KMS-11 (cell line): Measurements from ENCODE around the gene TLL2.

Experiments used
- H2AFZ ChIP-seq: fragments of 200-600 bp; sonication (generic); 2 replicates; pipeline ENCODE4 v1.6.1; 2016; ENCODE audit warnings: antibody characterized with exemption, mixed run types, low read depth
- H3K27ac ChIP-seq: fragments of 200-600 bp; sonication (generic); 2 replicates; pipeline ENCODE4 v1.6.1; 2016; ENCODE audit warnings: mild to moderate bottlenecking, mixed run types
- H3K27me3 ChIP-seq: fragments of 200-600 bp; sonication (generic); 2 replicates; pipeline ENCODE4 v1.6.1; 2017; ENCODE audit warnings: mild to moderate bottlenecking, low read depth, mixed run types, moderate library complexity; ENCODE audit not compliant: insufficient read depth
- H3K36me3 ChIP-seq: fragments of 200-600 bp; sonication (generic); 2 replicates; pipeline ENCODE4 v1.6.1; 2017; ENCODE audit warnings: mild to moderate bottlenecking, mixed run types; ENCODE audit not compliant: insufficient read depth
- H3K4me1 ChIP-seq: fragments of 200-600 bp; sonication (generic); 2 replicates; pipeline ENCODE4 v1.6.1; 2016; ENCODE audit warnings: mild to moderate bottlenecking, low read depth, mixed run types; ENCODE audit not compliant: poor library complexity, severe bottlenecking
- H3K4me2 ChIP-seq: fragments of 200-600 bp; sonication (generic); 2 replicates; pipeline ENCODE4 v1.7.0; 2016; ENCODE audit warnings: mild to moderate bottlenecking, mixed run types
- H3K4me3 ChIP-seq: fragments of 200-600 bp; sonication (generic); IDR thresholded peaks from 2 replicates; pipeline ENCODE4 v1.6.1; 2017; ENCODE audit warnings: low read depth, low read length, mixed read lengths; ENCODE audit not compliant: insufficient read depth
- H3K79me2 ChIP-seq: fragments of 200-600 bp; sonication (generic); 2 replicates; pipeline ENCODE4 v1.6.1; 2016; ENCODE audit warnings: low read depth, mixed run types; ENCODE audit not compliant: insufficient read depth
- H3K9ac ChIP-seq: fragments of 200-600 bp; sonication (generic); 2 replicates; pipeline ENCODE4 v1.6.1; 2016; ENCODE audit warnings: mild to moderate bottlenecking, mixed run types
- H4K20me1 ChIP-seq: fragments of 200-600 bp; sonication (generic); 2 replicates; pipeline ENCODE4 v1.6.1; 2016; ENCODE audit warnings: mild to moderate bottlenecking, mixed run types; ENCODE audit not compliant: insufficient read depth
- TF ChIP-seq, protein P1 (sequence below): fragments of 200-600 bp; sonication (generic); conservative IDR thresholded peaks from 2 replicates; pipeline ENCODE4 v1.6.1; 2017; ENCODE audit warnings: low read depth, mild to moderate bottlenecking, antibody characterized with exemption, low read length, moderate library complexity, mixed read lengths

The TLL2 gene

GRCh38 chr10:96379758-96380157 lies 134.0 kb downstream of the TLL2 start:
- peaks cover 15% of the 10 kb centered on the region for H3K4me1 ChIP-seq
- H3K4me2 ChIP-seq = no peak overlapping the region
- no peaks in the 10 kb centered on the region for H3K27me3 ChIP-seq
- TF ChIP-seq, protein P1, sequence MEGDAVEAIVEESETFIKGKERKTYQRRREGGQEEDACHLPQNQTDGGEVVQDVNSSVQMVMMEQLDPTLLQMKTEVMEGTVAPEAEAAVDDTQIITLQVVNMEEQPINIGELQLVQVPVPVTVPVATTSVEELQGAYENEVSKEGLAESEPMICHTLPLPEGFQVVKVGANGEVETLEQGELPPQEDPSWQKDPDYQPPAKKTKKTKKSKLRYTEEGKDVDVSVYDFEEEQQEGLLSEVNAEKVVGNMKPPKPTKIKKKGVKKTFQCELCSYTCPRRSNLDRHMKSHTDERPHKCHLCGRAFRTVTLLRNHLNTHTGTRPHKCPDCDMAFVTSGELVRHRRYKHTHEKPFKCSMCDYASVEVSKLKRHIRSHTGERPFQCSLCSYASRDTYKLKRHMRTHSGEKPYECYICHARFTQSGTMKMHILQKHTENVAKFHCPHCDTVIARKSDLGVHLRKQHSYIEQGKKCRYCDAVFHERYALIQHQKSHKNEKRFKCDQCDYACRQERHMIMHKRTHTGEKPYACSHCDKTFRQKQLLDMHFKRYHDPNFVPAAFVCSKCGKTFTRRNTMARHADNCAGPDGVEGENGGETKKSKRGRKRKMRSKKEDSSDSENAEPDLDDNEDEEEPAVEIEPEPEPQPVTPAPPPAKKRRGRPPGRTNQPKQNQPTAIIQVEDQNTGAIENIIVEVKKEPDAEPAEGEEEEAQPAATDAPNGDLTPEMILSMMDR = no peak
- no peaks in the 10 kb centered on the region for H4K20me1 ChIP-seq
- no peaks in the 10 kb centered on the region for H3K79me2 ChIP-seq
- H3K9ac ChIP-seq = no peak overlapping the region
- no peaks in the 10 kb centered on the region for H3K36me3 ChIP-seq
- H2AFZ ChIP-seq = no peak overlapping the region
- no peak overlapping the region for H3K27ac ChIP-seq
- H3K4me3 ChIP-seq = no peak overlapping the region

GRCh38 chr10:96378741-96379140 lies 135.0 kb downstream of the TLL2 start:
- H4K20me1 ChIP-seq = no peaks in the 10 kb centered on the region
- H3K4me3 ChIP-seq = no peak overlapping the region
- TF ChIP-seq, protein P1 = no peak
- H3K27me3 ChIP-seq = no peaks in the 10 kb centered on the region
- H3K9ac ChIP-seq = no peak overlapping the region
- H3K4me2 ChIP-seq = no peak overlapping the region
- H3K27ac ChIP-seq = no peak overlapping the region
- no peaks in the 10 kb centered on the region for H3K79me2 ChIP-seq
- no peak overlapping the region for H2AFZ ChIP-seq
- peaks cover 15% of the 10 kb centered on the region for H3K4me1 ChIP-seq
- no peaks in the 10 kb centered on the region for H3K36me3 ChIP-seq

- TF ChIP-seq, protein P1 = no peak
- Histone ChIP-seq H3K4me2 (no peak overlapping the region), H2AFZ (no peak overlapping the region), H4K20me1 (no peaks in the 10 kb centered on the region), H3K27me3 (no peaks in the 10 kb centered on the region), H3K9ac (no peak overlapping the region), H3K79me2 (no peaks in the 10 kb centered on the region), H3K4me1 (peaks cover 15% of the 10 kb centered on the region), H3K4me3 (no peak overlapping the region), H3K27ac (no peak overlapping the region), H3K36me3 (no peaks in the 10 kb centered on the region)
Observed at GRCh38 chr10:96377816-96378294, 135.9 kb downstream of the TLL2 start.

DNA sequence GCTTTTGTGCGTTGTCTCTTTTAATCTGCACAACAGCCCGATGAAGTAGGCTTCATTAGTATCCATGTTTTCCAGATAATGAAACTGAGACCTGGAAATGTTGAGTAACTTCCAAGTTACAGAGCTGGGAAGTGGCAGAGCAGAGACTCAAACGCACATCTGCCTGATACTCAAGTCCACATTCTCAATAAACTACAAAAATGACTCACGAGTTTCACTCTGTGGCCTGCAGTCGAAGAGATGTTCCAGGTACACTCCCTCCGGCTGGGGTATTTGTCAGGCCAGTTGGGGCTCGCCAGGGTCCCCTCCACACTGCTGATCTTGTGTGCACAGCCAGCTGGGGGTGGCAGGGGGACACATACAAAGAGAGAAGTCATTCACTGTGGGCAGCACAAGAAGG lies 137.2 kb downstream of the TLL2 start:
- Histone ChIP-seq H3K9ac (no peak overlapping the region), H3K79me2 (no peaks in the 10 kb centered on the region), H3K4me2 (no peak overlapping the region; the same call in 1 of the 2 replicates), H3K27me3 (no peaks in the 10 kb centered on the region), H2AFZ (no peak overlapping the region), H3K27ac (no peak overlapping the region), H4K20me1 (no peaks in the 10 kb centered on the region), H3K4me3 (no peak overlapping the region), H3K36me3 (no peaks in the 10 kb centered on the region), H3K4me1 (peaks cover 15% of the 10 kb centered on the region)
- TF ChIP-seq, protein P1 = no peak
